GM18868 (cell line): Measurements from ENCODE around the gene ATP2A1.
"Not testable (repeated sequence)": the region's sequence is repeated elsewhere in the genome, so short reads cannot be mapped to it uniquely, and the experiment has no call there.

Source experiments
- ATAC-seq: cut with Tn5 transposase; IDR thresholded peaks from one replicate; pipeline ENCODE4 v1.9.1; 2021; ENCODE audit warnings: mild to moderate bottlenecking, moderate library complexity; ENCODE audit not compliant: unreplicated experiment

Gene ATP2A1

GRCh38 chr16:28932339-28933141, 54.3 kb downstream of the ATP2A1 start:
- no peak for ATAC-seq

- ATAC-seq = no peak
Observed at GRCh38 chr16:28933171-28933570, 54.9 kb downstream of the ATP2A1 start.

GRCh38 chr16:28935346-28935745, 57.1 kb downstream of the ATP2A1 start:
- ATAC-seq = no peak

- ATAC-seq = peak; percentile 79
Observed at GRCh38 chr16:28935924-28936783, 57.9 kb downstream of the ATP2A1 start.

- ATAC-seq = no peak
Observed at GRCh38 chr16:28936784-28937155, 58.5 kb downstream of the ATP2A1 start.

GRCh38 chr16:28937222-28937876, 59.1 kb downstream of the ATP2A1 start:
- no peak for ATAC-seq

GRCh38 chr16:28938721-28939120, 60.4 kb downstream of the ATP2A1 start:
- no peak for ATAC-seq

- ATAC-seq = not testable (repeated sequence)
Observed at GRCh38 chr16:28939825-28940224, 61.5 kb downstream of the ATP2A1 start.

GRCh38 chr16:28943281-28943680, 65.0 kb downstream of the ATP2A1 start:
- ATAC-seq = no peak

GRCh38 chr16:28946681-28947080, 68.4 kb downstream of the ATP2A1 start:
- ATAC-seq = no peak

GRCh38 chr16:28950648-28951409, 72.5 kb downstream of the ATP2A1 start, which contains the start of gene NFATC2IP:
Gene NFATC2IP, plus strand, starts transcription at chr16:28950937. Its CDS starts 75 bp downstream, at chr16:28951012.
- peak; percentile 92 for ATAC-seq

GRCh38 chr16:28951410-28951943, 73.2 kb downstream of the ATP2A1 start:
- no peak for ATAC-seq
